Transverse colon (tissue), 4 donors: ENCODE results near the gene CIT. TPM values are rescaled to one million over a fixed set of nuclear protein-coding genes. Genes with fewer than 3 reads are reported as not detected.

Experiments
- DNase-seq: peaks from one replicate; pipeline ENCODE4 v3.0.0-alpha.2; 2019
- H3K27ac ChIP-seq, 4 donors: fragments of 200-600 bp; sonication (generic); 2 replicates each; pipeline ENCODE4 v1.5.1; 2016 to 2018; ENCODE audit warnings: inconsistent platforms in 4 of 4
- H3K27me3 ChIP-seq: fragments of 200-600 bp; sonication (generic); 2 replicates; pipeline ENCODE4 v1.5.1; 2017; ENCODE audit warnings: inconsistent platforms
- H3K36me3 ChIP-seq, 4 donors: fragments of 200-600 bp; sonication (generic); 2 replicates each; pipeline ENCODE4 v1.5.1; 2017 to 2019; ENCODE audit warnings: inconsistent platforms in 4 of 4
- H3K4me1 ChIP-seq, 4 donors: fragments of 200-600 bp; sonication (generic); 2 replicates each; pipeline ENCODE4 v1.5.1; 2017 to 2020; ENCODE audit warnings: inconsistent platforms in 4 of 4
- H3K4me3 ChIP-seq, 4 donors: fragments of 200-600 bp; sonication (generic); 1 replicate in 1 of 4; 2 replicates in 3 of 4; pipeline versions ENCODE4 v1.5.1 to v1.6.1; 2017 to 2019; ENCODE audit warnings: inconsistent platforms in 4 of 4
- H3K9me3 ChIP-seq, 2 donors: fragments of 200-600 bp; sonication (generic); 2 replicates each; pipeline ENCODE4 v1.5.1; 2017 to 2019; ENCODE audit warnings: inconsistent platforms in 2 of 2
- EP300 ChIP-seq: sonication (generic); formaldehyde crosslinking; IDR thresholded peaks from one replicate; pipeline ENCODE4 v1.6.1; 2017; ENCODE audit warnings: antibody characterized with exemption, low read depth
- POLR2A ChIP-seq: fragments of 450-650 bp; IDR thresholded peaks from one replicate; pipeline ENCODE4 v1.6.1; 2016; ENCODE audit warnings: antibody characterized with exemption, mild to moderate bottlenecking, moderate library complexity
- POLR2AphosphoS5 ChIP-seq, 3 donors: sonication (generic); formaldehyde crosslinking; IDR thresholded peaks; one replicate each; pipeline ENCODE4 v1.6.1; 2016; ENCODE audit warnings: antibody characterized with exemption in 3 of 3
- whole genome bisulfite sequencing, 2 donors: methylation state at CpG; one replicate each; pipeline ENCODE4 v1.1.5; 2018; ENCODE audit warnings: low coverage in 1 of 2; 5-methylcytosine and 5-hydroxymethylcytosine counted together
- in situ Hi-C, 4 donors: fragments of 200-750 bp; cut with MboI; loops; one replicate each; pipeline versions ENCODE4 v1.15.0 to v1.15.1; 2017; ENCODE audit warnings: low sequenced_read_pairs in 3 of 4, low pct_ligation_motif_present in 1 of 4, low pct_unique_long_range_greater_than_20kb in 1 of 4
- intact Hi-C: fragments of 100-400 bp; cut with DNase I; formaldehyde crosslinking; loops from one replicate; pipeline ENCODE4 v1.15.1; 2023; ENCODE audit warnings: low total_unique reads
- total RNA-seq, 4 donors: library from RNA; depleted of rRNA; stranded (reverse); fragments of >200 nt; gene quantifications; one replicate each; pipeline ENCODE4 v1.1.0, GENCODE V29; 2016
- TF ChIP-seq, protein P1 (sequence below), 5 experiments: fragments of 200-600 bp in 3 of 5; fragments of 450-650 bp in 2 of 5; sonication (generic) in 3 of 5; IDR thresholded peaks; 1 replicate in 2 of 5; 2 replicates in 3 of 5; pipeline ENCODE4 v1.5.1; 2016 to 2017; ENCODE audit warnings: antibody characterized with exemption in 5 of 5, inconsistent platforms in 3 of 5, mild to moderate bottlenecking in 2 of 5, moderate library complexity in 1 of 5

Gene CIT
- total RNA-seq, 4 donors from 2014 or later = 1.1 to 51.1 (median 7.1) TPM

DNA sequence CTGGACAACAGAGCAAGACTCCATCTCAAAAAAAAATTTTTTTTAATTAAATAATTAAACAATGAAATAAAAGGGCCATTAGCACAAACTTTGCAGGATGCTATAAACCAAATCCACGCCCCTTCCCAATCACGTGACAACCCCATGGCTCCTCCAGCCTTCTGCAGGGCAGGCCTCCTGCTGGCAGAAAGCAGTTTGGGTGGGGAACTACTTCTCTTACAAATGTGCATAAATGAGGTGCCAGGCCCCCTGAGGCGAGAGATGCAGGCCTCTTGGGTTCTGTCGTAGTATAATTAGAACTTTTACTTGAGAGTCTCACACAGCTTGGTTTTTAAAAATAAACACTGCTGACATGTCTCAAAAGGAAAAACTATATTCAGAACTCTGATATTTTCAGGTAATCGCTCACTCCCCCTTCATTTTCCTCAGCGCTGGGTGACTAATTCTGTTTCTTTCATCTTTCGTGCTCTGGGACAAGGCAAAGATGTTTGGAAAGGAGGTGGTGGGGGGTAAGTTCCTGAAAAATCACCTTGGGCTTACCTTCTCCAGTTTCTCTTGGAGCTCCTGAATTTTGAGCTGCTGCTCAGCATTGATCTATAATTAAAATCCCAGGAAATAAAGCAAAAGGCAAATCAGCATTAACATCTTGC lies 101.7 kb downstream of the CIT start:
- TF ChIP-seq POLR2A = no peak
- no peak for TF ChIP-seq EP300
- no peak for TF ChIP-seq POLR2AphosphoS5 (IDR thresholded peaks at IDR 0.05)
- TF ChIP-seq, protein P1, sequence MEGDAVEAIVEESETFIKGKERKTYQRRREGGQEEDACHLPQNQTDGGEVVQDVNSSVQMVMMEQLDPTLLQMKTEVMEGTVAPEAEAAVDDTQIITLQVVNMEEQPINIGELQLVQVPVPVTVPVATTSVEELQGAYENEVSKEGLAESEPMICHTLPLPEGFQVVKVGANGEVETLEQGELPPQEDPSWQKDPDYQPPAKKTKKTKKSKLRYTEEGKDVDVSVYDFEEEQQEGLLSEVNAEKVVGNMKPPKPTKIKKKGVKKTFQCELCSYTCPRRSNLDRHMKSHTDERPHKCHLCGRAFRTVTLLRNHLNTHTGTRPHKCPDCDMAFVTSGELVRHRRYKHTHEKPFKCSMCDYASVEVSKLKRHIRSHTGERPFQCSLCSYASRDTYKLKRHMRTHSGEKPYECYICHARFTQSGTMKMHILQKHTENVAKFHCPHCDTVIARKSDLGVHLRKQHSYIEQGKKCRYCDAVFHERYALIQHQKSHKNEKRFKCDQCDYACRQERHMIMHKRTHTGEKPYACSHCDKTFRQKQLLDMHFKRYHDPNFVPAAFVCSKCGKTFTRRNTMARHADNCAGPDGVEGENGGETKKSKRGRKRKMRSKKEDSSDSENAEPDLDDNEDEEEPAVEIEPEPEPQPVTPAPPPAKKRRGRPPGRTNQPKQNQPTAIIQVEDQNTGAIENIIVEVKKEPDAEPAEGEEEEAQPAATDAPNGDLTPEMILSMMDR (IDR thresholded peaks at IDR 0.05) = no peak
- peaks cover 0 to 4% (median 0%) of the 10 kb centered on the region in 4 donors for H3K36me3 ChIP-seq
- intact Hi-C loops = no loop called here

DNA sequence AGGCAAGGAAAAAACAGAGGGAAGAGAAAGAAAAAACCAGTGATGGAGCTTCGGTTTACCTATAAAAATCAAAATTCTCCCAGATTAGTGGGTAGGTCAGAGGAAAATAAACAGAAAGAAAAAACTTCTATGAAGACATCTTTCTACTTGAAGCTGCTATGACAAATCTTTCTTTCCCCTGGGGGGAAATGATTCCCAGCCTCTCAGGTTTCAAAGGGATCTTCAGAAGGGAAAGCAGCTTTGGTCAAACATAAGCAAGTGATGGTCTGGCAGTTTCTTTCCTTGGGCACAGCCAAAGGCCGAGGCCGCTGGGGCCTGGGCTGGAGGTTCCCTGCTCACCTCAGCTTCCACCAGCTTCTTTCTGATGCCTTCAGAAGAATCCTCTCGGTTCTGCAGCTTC lies 104.7 kb downstream of the CIT start:
- no peak for DNase-seq
- H3K36me3 ChIP-seq = peaks cover 0 to 4% (median 0%) of the 10 kb centered on the region in 4 donors
- H3K27me3 ChIP-seq = no peaks in the 10 kb centered on the region
- no peak for TF ChIP-seq POLR2AphosphoS5 (IDR thresholded peaks at IDR 0.05)
- no peak for TF ChIP-seq EP300
- TF ChIP-seq, protein P1 (IDR thresholded peaks at IDR 0.05) = no peak
- no peak for TF ChIP-seq POLR2A
- no peaks in the 10 kb centered on the region for H3K9me3 ChIP-seq
- 96 to 100% methylated on average over 4 of the region's 4 CpGs for WGBS, 2 donors
- no peak overlapping the region for H3K27ac ChIP-seq
- H3K4me3 ChIP-seq = no peak overlapping the region
- no peaks in the 10 kb centered on the region for H3K4me1 ChIP-seq
- in situ Hi-C loops = loop anchor here in 1 of 4 donors (10.0 kb wide), 1 partner anchor 108 kb away; the partner anchor contains the start of gene PRKAB1
- intact Hi-C loops = no loop called here

More for the DNA sequence above, 101.7 kb downstream of the CIT start:
- Histone ChIP-seq H3K9me3 (no peaks in the 10 kb centered on the region), H3K27me3 (no peaks in the 10 kb centered on the region), H3K4me1 (peaks cover 0 to 1% (median 0%) of the 10 kb centered on the region in 4 donors), H3K4me3 (no peak overlapping the region), H3K27ac (no peak overlapping the region)
- 89% methylated on average over 6 to 7 of the region's 7 CpGs for WGBS, 2 donors
- in situ Hi-C loops = loop anchor here in 1 of 4 donors (10.0 kb wide), 1 partner anchor 111 kb away; the partner anchor contains the start of gene PRKAB1
- no peak for DNase-seq

DNA sequence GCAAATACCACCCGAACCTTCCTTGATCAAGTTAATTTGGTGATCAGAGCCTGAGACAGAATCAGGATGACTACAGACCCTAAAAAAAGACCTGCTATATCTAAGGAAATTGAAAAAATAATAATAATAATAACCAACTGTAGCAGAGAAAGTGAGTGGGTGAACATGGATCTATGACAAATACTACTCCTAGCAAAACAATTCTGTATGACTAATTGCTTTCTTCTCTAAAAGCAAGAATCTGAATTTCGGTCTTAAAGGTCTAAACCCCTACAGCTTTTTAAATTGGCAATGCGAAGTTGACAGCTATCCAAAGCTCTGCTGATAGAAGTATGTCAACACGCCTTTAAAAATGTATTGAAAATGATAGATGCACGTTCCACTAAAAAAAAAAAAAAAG lies 107.0 kb downstream of the CIT start:
- WGBS, 2 donors = 92 to 95% methylated on average over 5 of the region's 5 CpGs
- in situ Hi-C loops = loop anchor here in 1 of 4 donors (10.0 kb wide), 1 partner anchor 105 kb away; the partner anchor contains the start of gene PRKAB1
- Histone ChIP-seq H3K36me3 (peaks cover 0 to 4% (median 0%) of the 10 kb centered on the region in 4 donors), H3K27ac (no peak overlapping the region), H3K4me1 (no peaks in the 10 kb centered on the region), H3K4me3 (no peak overlapping the region), H3K9me3 (no peaks in the 10 kb centered on the region), H3K27me3 (no peaks in the 10 kb centered on the region)
- intact Hi-C loops = no loop called here
- TF ChIP-seq EP300 = no peak
- TF ChIP-seq POLR2A = no peak
- TF ChIP-seq, protein P1 (IDR thresholded peaks at IDR 0.05) = no peak
- TF ChIP-seq POLR2AphosphoS5 (IDR thresholded peaks at IDR 0.05) = no peak
- DNase-seq = no peak

DNA sequence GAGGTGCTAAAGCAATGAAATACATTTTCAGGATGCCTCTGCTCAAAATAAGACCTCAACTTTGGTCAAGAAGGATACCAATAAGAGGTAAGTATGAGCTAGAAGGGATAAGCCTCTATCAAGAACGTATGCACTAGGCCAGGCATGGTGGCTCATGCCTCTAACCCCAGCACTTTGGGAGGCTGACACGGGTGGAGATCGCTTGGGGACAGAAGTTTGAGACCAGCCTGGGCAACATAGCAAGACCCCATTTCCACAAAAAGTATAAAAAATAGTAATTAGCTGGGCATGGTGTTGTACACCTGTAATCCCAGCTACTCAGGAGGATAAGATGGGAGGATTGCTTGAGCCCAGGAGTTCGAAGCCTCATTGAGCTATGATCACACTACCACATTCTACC lies 114.5 kb downstream of the CIT start:
- 96 to 100% methylated on average over 3 to 4 of the region's 4 CpGs for WGBS, 2 donors
- no peaks in the 10 kb centered on the region for H3K27me3 ChIP-seq
- in situ Hi-C loops = no loop called here
- intact Hi-C loops = no loop called here
- TF ChIP-seq POLR2A (no peak), EP300 (no peak), POLR2AphosphoS5 (IDR thresholded peaks at IDR 0.05) (no peak)
- TF ChIP-seq, protein P1 (IDR thresholded peaks at IDR 0.05) = no peak
- no peak for DNase-seq
- no peaks in the 10 kb centered on the region for H3K36me3 ChIP-seq
- no peak overlapping the region for H3K4me3 ChIP-seq
- H3K9me3 ChIP-seq = no peaks in the 10 kb centered on the region
- no peak overlapping the region for H3K27ac ChIP-seq
- H3K4me1 ChIP-seq = no peaks in the 10 kb centered on the region
